Measurements from ENCODE around the gene SEMA5A. TPM values are rescaled to one million over a fixed set of nuclear protein-coding genes. Genes with fewer than 3 reads are reported as not detected.

Gene SEMA5A
- total RNA-seq, 2 donors from 2014 or later, result 17.6 to 34.1 TPM

DNA sequence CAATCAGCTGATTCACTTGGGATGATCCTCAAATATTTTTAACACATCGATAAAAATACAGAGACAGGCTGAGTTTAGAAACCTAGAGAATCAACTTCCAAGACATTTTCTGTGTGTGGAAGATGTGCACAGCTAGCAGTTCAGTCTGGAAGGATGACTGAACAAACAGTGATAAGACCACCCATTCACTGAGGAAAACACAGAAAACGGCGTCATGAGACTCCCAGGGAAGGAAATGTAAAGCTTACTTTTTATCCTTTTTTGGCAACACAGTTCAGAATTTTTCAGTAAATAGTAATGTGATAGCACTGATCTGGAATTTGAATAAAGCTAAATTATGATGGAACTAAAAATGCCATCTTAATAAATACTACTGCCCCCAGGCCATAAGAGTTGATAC is 277.6 kb downstream of the SEMA5A start:
- intact Hi-C loops (cut with DNase I), result no loop called here
- no peak for DNase-seq (ENCODE audit: low spot score)

DNA sequence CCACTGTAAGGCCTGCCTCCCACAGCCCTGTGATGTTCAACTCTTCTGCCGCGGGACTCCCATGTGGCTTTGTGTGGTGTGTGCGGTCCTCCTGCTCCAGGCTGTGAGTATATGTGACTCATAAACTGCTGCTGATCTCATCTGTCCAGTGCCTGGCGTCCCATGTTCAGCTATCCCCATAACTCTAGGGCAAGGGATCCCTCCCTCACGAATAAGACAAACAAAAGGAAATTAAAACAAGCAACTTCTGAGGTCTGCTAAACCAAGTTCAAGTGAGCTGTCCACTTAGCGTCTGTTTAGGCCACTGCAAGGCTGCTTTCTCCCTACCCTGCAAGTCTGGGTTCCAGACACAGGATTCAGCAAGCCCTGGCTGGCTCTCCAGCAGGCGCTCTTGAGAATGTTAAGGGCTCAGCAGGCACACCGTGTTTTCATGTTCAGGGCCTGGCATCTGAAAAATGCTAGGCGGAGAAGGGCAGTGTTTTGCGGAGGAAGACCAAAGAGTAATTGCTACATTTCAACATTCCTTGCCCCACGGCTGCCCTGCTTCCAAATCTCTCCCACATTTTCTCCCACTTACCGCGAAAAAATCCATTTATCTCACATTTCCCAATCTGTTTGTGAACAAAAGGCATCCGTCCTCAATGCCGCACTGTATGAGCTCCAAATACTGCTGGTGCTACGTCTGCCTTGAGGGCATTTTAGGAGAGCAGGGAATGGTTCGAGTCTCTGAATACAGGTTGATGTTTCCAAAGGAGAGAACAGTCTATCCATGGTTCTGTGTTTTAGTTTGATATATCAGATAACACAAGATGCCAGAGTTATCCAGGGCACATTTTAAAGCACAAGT is 280.2 kb downstream of the SEMA5A start:
- intact Hi-C loops (cut with DNase I), result no loop called here

DNA sequence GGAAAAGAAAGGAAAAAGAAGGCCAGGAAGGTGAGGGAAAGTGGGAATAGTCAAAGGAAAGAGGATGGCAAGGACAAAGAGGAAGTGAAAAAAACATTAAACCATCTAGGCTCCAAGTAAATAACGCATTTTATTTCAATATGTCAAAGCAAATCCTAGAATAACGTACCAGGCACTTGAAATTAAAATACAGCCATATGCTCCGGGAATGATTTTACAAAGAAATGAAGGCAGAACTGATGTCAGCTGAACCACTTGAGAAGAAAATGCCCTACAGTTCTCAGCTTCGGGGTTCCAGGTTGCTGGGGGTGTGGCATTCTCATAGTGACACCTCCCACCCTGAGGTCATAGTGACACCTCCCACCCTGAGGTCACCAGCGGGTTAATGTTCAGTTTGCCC is 281.6 kb downstream of the SEMA5A start:
- DNase-seq (ENCODE audit: low spot score), result no peak
- intact Hi-C loops (cut with DNase I), result no loop called here

More for the DNA sequence above, 280.2 kb downstream of the SEMA5A start:
- no peak for DNase-seq (ENCODE audit: low spot score)

DNA sequence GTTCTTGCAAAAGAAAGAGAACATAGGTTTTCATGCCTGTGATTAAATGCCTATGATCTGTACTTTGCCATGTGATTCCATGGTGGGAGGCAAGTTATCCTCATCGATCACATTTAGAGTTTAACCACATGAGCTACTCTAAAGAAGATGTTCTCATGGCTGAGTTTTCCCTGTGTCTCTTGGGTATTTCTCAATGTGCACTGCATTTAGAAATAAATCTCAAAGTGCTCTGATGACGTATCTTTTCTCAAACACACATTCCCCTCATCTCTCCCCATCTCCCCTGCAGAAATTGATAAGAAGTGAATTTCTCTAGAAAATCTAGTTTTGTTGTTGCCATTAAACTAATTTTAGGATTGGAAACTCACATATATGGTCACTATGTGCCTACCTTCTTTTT is 282.2 kb downstream of the SEMA5A start:
- intact Hi-C loops (cut with DNase I), result no loop called here
- no peak for DNase-seq (ENCODE audit: low spot score)

DNA sequence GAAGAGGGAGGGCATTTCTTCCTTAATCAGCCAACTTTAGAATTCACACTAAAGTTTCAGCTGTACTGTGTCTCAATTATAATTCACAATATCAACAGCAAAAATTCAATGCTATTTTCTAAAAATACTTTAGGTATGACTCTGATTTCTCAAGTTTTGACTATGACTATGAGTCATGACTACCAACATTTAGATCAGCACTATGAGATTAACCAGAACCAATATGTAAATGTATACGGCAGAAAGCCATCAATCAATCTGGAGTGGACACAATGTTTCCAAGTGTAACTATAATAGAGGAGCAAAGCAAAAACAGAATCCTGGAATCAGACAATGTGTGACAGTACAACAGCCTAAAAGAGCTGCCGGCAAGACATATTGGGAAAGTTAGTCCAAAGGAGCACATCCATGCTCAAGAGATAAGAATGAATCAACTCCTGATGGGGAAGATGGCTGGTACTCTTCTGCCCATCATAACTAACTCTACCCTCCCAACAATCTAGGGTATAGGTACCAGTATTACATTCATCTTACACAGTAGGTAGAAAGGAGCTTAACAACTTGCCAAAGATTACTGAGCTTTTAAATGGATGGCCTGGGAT is 294.4 kb downstream of the SEMA5A start:
- intact Hi-C loops (cut with DNase I), result no loop called here
- no peak for DNase-seq (ENCODE audit: low spot score)

DNA sequence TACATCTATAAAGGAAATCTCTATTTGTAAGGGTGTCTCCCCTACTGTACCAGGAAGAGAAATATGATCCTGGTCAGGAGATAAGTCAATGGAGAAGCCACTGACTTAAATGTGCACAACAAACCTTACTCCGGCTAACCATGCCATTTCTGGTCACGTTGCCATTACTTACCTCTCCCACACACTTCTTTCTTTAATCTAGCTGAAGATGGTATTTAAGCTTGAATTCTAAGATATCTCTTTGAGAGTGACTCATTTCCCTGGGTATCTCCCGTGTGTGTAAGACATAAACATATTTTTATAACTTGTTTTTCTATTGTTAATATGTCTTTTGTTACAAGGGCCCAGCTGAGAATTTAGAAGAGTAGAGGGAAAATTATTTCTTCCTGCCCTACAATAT is 296.6 kb downstream of the SEMA5A start:
- DNase-seq (ENCODE audit: low spot score), result no peak
- intact Hi-C loops (cut with DNase I), result no loop called here

DNA sequence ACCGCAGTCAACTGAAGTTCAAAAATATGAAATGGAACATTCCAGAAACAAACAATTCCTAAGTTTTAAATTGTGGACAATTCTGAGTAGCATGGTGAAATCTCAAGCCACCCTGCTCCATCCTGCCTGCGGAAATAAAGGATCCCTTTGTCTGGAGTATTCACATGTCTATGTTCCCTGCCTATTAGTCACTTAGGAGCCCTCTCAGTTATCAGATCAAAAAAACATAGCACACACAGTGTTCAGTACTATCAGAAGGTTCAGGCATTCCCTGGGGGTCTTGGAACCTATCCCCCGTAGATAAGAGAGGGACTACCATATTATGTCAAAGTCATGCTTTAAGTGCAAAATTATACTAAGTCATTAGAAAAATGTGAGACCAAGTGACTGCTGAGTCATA is 300.8 kb downstream of the SEMA5A start:
- no peak for DNase-seq (ENCODE audit: low spot score)
- intact Hi-C loops (cut with DNase I), result no loop called here

DNA sequence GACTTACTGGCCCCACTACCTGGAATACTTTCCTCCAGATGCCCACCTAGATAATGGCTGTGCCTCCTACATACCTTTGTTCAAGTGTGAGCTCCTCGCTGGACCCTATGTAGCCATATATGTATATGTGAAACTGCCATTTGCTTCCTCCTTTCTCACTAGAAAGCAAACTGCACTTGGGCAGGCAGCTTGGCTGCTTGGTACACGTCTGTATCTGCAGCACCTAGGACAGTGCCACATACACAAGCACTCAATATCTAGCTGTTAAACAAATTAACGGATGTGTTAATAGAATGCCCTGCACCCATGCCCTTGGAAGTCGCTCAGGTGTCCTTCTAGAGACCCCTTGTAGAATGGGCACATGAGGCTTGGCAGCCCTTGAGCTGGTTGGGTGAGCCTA is 301.5 kb downstream of the SEMA5A start:
- intact Hi-C loops (cut with DNase I), result no loop called here
- no peak for DNase-seq (ENCODE audit: low spot score)

DNA sequence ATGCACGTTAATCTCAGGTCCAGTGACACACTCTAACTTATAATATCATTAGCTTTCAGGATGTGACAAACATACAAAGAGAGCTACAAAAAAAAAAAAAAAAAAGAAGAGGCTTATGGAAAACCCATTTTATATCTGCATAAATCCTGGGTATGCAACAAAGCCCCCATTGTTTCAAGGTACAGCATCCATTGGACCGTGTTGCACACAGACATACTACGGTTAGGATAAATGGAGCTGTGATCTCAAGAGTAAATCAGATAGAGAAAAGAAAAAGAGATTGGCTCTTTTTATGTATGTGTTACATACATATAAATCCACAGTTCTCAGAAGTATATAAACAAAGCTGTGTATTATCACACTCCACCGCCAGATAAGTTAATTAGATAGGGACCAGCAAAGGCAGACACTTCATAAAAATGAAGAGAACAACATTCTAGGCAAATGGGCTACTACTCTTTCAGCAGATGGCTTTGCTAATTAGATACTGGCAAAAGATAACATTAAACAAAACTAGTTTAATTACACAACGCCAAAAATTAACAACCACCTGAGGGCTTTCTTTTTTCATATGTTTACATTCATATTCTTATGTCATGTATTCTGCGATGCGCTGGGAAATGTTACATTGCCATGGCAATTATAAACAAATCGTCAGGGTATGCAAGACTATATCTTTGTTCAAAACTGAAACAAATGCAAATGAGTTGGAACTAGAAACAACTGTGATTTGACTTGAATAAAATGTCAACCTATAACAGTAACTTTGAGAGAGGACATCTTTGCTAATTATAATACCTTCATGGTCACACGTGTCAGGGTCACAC is 304.2 kb downstream of the SEMA5A start:
- intact Hi-C loops (cut with DNase I), result no loop called here
- no peak for DNase-seq (ENCODE audit: low spot score)

DNA sequence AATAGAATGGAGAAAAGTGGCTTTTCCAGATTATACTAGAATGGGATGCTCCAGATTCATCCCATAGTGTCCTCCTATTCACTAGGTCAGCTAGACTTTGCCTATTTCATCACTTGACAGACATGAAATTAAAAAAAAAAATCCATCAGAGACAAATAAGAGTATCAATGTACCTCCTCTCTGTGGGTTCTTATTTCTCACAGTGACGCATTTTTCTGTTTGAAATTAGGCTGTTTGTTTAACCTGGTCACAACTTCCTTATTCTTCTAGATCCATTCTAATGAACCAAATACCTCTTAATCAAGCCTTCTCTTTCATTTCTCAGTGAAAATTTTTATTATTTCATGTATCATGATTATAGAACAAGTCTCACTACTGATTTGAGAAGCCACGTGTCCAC is 305.4 kb downstream of the SEMA5A start:
- no peak for DNase-seq (ENCODE audit: low spot score)
- intact Hi-C loops (cut with DNase I), result no loop called here

DNA sequence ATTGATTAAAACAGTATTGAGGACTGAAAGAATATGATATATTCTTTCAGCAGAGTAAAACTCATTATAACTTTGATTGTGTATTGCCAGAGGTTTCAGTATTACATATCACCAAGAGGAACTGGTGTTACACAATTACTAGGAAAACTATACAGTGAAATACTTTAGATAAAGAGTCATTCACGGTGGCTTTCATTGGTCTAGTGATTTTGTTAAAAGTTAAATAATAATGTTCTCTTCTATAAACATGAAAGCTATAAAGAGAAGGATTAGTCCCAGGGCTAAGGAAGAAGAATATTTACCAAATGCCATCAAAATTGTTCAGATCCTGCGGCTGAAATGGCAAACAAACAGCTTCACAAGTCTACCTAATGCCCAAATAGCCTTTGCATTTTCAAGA is 306.2 kb downstream of the SEMA5A start:
- intact Hi-C loops (cut with DNase I), result no loop called here
- no peak for DNase-seq (ENCODE audit: low spot score)

DNA sequence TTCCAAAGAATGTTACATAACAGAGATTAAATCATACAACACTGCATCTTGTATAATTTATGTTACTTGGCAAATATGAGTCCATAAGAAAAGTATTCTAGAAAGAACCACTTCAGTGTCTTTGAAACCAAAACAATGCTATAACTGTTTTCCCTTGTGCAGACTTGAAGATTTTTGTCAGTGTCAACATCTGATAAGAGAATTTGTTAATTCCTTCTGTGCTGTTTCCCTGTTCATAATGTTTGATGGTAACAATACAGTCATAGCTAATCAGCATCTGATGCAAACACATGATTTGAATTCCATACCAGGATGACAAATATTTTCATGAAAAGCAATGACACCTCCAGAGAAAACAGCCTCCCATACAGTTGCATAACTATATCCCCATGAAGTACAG is 306.8 kb downstream of the SEMA5A start:
- no peak for DNase-seq (ENCODE audit: low spot score)
- intact Hi-C loops (cut with DNase I), result no loop called here

DNA sequence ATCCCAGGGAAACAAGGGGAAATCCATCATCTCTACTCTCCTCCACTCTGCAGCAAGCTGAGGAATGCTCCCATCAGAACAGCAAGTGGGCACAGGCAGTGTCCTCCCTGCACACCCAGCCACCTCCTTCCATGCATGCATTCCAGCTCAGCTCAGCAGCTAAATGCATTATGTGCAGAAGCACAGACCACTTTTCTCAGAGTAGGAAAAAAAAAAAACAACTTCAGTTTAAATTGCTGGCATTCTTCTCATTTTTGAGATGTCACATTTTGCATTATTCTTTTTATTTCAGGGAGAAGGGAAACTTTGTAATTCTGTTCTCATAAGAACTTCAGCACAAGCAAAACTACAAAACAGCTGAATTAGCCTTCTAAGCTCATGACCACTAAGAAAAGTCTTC is 312.2 kb downstream of the SEMA5A start:
- intact Hi-C loops (cut with DNase I), result no loop called here
- DNase-seq (ENCODE audit: low spot score), result no peak

DNA sequence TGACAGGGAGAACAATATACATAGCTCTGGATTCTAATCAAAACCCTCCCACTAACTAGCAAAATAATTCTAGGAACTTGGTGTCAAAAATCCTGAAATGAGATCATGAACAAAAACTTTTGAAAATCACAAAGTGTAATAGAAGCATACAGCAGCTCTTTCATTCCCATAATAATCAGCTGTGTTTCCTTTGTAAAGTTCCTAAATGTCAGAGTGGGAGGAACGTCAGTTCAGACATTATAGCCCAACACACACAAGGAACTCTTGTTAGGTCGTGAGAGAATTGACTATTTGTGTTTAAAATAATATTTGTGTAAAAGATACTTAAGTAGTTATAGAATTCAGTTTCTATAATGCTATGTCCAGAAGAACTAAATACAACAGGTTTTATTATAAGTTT is 312.8 kb downstream of the SEMA5A start:
- no peak for DNase-seq (ENCODE audit: low spot score)
- intact Hi-C loops (cut with DNase I), result no loop called here

DNA sequence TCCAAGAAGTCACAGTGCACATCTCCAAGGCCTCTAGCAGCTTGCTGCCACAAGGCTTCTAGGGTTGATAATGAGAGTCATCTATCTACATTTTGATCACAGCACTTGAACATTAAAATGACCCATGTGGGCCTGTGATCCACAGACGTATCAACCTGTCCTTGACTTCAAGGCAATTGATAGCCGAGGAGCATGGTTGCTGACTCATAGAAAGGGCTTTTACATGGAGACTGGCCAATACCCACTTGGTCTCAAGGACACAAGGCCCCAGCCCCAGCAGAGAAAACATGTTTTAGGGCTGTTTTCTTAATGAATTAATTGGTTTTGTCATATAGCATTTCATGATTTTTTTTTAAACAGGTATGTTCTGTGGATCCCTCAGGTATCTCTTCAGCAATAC is 314.0 kb downstream of the SEMA5A start:
- no peak for DNase-seq (ENCODE audit: low spot score)
- intact Hi-C loops (cut with DNase I), result loop anchor here in 1 of 2 donors (2.0 kb wide), 1 partner anchor 1295 kb away; no protein-coding TSS in a partner anchor

DNA sequence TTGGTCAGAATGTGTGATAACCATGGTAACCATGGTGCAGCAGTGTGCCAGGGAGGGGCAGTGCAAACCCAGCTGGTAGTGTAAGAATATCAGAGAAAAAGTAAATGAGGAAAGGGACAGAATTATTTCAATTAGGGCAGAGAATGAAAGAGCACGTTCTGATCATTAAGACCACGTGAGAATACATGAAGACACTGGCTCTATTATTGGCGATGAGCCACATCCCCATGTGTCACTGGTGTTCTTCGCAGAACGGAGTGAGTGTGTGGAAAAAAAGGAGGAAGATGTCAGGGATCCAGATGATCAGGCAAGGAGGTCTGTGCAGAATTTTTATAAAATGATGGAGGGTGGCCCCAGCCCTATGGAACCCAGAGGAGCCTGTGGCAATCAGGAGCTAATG is 315.5 kb downstream of the SEMA5A start:
- intact Hi-C loops (cut with DNase I), result loop anchor here in 1 of 2 donors (2.0 kb wide), 1 partner anchor 1294 kb away; no protein-coding TSS in a partner anchor
- no peak for DNase-seq (ENCODE audit: low spot score)

DNA sequence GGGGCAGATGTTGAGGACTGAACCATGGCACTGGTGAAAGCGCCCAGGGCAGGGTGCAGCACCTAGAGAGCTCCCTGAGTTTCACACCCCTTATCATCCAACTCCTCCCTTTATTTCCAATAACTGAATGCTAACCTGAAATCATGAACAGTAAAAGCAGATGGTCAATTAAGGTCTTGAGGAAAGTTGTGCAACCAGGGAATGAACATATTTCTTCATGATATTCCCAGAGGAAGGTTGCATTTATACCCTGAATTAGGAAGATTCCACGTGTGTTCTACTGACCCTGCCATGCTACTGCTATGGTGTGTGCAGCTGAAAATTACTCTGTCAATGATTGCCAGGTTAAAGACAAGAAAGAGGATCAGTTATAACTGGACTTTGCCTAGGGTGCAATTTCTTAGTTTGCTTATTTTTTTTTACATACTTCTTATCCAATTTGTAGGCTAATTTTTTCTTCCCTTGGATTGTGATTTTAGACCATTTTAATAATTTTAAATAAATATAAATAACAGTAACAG is 319.8 kb downstream of the SEMA5A start:
- no peak for DNase-seq (ENCODE audit: low spot score)
- intact Hi-C loops (cut with DNase I), result no loop called here

DNA sequence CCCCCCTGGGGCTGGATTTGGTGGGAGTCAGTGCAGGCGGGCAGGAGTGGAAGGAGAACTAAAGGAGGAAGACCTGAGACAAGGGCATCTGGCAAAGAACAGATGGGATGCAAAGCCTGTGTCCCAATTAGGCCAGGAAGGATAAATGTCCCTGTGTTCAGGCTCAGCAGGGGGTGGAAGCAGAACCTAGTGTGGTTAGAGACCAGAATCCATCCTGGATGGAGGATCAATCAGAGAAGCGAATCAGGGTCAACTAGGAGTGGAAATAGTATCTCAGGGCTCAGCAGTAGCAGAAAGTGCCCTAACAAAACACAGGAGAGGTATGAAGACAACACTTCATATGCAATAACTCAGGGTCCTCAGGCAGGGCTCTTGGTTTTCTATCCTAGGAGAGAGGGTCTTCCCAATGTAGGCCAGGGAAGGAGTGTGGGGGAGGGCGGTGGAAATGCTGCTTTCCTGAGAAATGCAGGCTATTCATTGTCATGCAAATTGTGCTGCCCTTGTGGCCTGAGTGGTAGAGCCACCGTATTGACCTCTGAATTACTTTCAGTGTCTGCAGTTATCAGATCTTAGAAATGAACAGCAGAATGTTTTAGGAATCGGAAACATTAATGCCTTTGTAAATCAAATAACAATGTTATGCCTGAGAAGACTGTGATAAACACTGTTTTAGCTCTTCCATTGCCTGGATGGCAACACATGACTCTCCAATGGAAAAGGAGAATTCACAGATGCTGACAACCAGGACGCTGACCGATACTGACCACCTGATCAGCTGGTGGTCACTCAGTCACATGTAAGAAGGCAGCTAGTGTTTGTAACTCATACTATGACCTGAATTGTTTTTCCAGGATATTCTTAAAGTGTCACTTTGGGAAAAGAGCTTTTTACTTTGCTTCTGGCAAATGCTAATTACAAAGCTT is 323.6 kb downstream of the SEMA5A start:
- no peak for DNase-seq (ENCODE audit: low spot score)
- intact Hi-C loops (cut with DNase I), result no loop called here

DNA sequence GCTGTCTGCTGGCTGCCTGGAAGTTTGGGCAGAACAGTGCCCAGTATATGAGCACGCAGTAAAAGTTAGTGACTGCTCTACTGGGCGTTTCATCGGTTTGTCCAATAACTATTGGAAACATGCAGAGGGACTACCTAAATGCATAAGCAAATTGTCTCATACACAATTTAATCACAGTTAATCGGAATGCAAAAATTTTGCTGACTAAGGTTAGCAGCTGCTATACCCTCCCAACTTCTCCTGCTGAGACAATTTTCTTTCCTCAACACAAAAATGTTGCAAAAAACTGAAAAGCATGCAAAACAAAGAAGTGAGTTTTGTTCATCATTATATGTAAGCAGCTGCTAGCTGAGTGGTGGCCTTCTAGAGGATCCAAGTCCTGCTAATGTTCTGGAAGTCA is 327.5 kb downstream of the SEMA5A start:
- intact Hi-C loops (cut with DNase I), result no loop called here
- no peak for DNase-seq (ENCODE audit: low spot score)

Measured in posterior vena cava (tissue), 2 donors.